Cerebellar nuclear complex (tissue), 1 donor: ENCODE data around the gene BLID.

Experiments used
- DNase-seq, 2 experiments: peaks; one replicate each; lab custom pipeline; 2025; lab: John Stamatoyannopoulos, UW

The BLID gene

DNA sequence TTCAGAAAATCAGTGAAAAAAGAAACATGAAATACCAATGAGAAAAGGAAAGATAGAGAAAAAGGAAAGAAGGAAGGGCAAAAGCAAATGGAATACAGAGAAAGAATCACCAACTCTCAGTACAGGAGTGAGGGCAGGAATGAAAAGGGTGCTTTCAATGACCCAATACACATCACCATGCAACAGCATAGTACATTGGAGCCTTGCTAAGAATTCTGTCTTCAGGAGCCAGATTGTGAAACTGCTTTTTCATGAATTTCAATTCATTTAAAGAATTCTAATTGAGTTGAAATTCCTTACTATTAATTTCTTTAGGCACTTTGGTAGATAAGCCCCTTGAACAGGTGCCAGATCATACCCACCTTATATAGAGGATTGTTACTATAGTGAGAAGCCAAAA, 34.9 kb downstream of the BLID start:
- DNase-seq, result no peak

DNA sequence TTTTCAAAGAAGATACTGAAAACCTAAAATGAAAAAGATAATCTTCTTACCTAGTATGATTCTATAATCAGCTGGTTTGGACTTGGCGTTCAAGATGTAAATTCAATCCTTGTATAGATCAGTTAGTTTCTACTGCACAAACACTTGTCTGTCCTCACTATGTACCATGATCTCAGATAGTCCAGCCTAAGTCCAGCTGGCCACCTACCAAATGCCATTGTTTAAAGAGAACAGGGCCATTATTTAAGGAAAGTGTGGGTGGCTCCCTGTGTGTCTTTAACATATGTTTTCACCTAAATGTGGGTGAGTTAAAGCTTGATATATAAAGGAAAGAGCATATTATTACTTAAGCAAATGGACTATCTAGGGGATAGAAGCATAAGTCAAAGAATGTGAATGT, 38.6 kb downstream of the BLID start:
- DNase-seq, result no peak

DNA sequence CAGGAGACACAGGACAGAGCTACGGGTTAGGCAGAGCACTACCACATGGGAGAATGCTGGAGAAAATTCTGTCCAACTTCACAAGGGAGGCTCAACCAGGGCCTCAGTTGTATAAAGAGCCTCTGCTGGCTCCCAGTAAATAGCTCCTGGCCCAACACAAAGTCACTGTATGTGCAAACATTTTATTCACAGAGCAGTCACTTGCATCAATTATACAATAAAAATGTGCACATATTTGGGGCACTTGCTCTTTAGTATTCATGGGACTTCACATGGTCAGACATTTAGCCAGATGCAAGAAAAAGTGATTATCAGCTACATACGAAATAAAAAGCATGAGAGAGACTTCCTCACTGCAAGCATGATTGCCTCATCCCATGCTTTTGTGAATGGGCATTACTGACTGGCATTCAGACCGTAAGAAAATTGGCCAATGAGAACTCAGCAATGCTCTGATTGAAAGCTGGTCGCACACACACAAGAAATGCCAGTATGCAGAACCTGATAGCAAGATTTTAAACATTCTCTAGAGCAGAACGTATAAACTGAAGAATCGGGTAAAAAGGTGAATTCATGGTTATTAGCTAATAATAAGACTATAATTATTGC, 39.4 kb downstream of the BLID start:
- DNase-seq, result no peak

DNA sequence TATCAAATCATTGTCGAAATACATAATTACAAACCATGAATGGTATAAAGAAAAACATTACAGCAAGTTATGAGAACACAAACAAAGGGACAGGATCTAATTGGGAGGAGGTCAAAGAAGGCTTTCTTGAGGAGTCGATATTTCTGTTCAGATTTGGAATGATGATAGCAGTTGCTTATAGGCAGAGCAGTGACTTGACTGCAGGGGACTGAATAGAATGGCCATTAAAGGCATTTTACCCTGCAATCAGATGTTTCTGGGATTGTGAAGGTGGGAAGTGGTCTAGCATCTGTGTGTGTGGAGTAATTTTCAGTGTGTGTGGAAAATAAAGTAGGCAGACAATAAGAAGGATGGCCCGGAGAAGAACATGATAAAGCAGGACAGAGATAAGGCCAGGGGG, 41.0 kb downstream of the BLID start:
- DNase-seq, result no peak

DNA sequence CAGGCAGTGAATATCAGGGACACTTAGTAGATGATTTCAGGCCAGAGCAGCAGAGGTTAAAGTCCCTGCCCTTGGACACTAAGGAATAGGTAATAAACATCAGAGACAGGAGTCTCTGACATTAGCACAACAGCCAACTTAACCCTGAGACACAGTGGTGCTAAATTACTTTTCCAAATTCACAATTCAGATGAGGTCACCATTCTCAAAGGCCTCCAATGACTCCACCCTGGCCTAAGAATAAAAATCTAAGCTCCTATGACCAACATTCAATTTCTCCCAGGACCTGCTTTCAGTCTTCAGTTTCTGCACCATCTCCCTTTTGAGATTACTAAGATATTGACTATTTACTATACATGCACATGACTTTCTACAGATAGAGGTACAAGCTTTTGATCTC, 42.0 kb downstream of the BLID start:
- no peak for DNase-seq

DNA sequence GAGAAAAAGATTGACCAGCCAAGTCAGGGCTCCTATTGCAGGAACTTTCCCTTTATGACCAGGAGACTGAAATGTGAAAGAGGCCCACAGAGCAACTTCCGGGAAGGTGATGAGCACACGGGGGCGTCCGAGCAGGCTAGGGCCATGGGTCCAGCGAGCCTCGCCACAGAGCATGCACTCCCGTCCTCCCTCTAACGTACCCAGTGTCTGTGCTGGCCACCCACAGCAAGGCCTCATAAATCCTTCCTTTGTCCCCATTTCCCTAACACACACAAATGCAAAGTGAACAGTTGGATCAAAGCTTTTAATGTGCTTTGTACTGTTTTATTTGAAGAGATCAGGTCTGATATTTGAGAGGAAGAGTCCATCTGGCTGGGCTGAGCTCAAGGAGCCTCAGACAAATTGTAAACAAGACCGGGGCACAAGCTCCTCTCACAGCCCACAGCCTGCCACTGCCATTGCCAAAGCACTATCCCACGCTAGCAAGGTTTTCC, 44.3 kb downstream of the BLID start:
- no peak for DNase-seq

DNA sequence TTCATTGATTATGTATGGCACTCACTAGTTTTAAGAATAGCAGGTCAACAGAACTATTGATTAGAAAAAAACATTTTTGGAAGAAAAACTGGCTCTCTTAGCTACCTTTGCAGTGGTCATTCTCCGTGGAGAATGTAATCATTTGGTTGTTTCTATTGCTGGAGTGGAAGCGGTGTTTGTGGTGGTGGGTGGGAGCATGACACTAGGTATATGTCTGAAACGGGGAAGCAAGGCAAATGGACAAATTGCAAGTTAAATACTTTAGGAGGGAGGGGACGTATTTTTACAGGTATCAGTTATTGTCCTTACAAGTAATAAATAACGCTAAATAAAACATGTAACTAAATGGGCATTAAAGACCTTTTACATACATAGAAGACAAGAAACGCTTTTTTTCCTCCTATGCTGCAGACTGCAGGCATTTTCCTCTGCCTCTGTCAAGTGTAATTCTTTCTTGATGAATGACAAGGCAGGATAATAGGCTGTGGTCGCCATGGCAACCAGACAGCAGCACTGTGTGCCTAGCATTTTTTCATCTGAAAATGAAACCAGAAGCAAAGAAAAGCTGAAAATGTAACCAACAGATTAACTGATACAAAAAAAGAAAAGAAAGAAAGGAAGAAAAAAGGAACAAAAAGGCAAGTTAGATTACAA, 46.2 kb downstream of the BLID start:
- DNase-seq, result no peak

DNA sequence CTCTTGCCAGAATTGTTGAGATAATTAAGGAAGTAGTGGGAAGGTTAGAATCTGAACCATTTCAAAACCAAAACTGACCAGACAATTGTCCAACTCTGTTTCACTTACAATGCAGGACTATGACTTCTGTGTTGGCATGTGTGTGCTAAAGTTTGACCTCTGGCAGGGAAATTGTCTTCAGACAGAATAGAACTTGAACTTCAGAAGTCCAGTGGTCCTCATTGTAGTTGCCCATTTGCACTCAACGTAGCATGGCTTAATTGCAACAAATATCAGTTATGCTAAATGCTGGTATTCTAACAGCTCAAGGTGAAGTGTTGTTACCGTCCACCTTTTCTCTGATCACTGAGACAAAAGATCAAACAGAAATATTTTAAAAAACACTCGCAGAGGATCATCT, 47.2 kb downstream of the BLID start:
- DNase-seq, result no peak

DNA sequence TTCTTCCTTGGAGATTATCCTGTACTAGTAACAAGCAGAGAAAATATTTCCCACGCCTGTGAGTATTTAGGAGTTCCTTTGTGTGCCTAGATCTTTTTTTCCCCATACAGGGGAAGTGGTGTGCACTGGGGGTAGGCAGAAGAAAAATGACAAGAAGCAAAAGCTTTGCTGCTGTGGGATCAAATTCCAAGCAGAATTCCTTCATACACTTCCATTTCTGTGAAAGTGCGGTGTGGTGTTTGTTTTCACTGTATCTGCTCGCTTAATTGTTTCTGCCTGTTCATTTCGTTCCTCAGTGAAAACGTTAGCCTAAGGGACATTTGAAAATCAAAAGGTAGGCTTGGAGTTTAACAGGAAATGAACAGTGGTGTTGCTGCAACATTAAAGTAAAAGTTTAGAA, 47.9 kb downstream of the BLID start:
- no peak for DNase-seq
